A673 (cell line): ENCODE results near the gene TADA3.

Experiments used
- CTCF ChIP-seq: fragments of 300-800, 200-600 bp; sonication (generic); conservative IDR thresholded peaks from 2 replicates; pipeline ENCODE4 v1.5.1; 2017; ENCODE audit warnings: low read depth, mild to moderate bottlenecking, antibody characterized with exemption, low read length, moderate library complexity, mixed read lengths
- EZH2 ChIP-seq: fragments of 200-600 bp; sonication (generic); IDR thresholded peaks from 2 replicates; pipeline ENCODE4 v1.6.1; 2017; ENCODE audit warnings: borderline replicate concordance, low read depth, mild to moderate bottlenecking, mixed read lengths, antibody characterized with exemption, low read length; ENCODE audit not compliant: poor library complexity, severe bottlenecking

- TF ChIP-seq EZH2 = no peak
- no peak for TF ChIP-seq CTCF
Observed at GRCh38 chr3:9803494-9803893, 11.2 kb upstream of the TADA3 start.
